CD8-positive, alpha-beta memory T cell (primary cell): Measurements from ENCODE around the gene TLE1. TPM values are rescaled to one million over a fixed set of nuclear protein-coding genes. Genes with fewer than 3 reads are reported as not detected.

Experiments used
- CTCF ChIA-PET: fragments of 350-600 bp; sonication (Branson Sonifier 250); formaldehyde crosslinking; loops from one replicate; lab custom pipeline; 2021; ENCODE audit warnings: antibody characterized with exemption; lab: Charles Lee
- POLR2A ChIA-PET: fragments of 350-600 bp; sonication (Branson Sonifier 250); formaldehyde crosslinking; loops from one replicate; lab custom pipeline; 2021; ENCODE audit warnings: antibody characterized with exemption; lab: Charles Lee
- DNase-seq, 5 donors: peaks; one replicate each; pipeline versions ENCODE4 v3.0.0 to v3.0.0-alpha.2; 2020 to 2022; ENCODE audit warnings: mixed read lengths in 1 of 5
- H3K27ac ChIP-seq: one replicate; pipeline ENCODE4 v1.7.0; 2013; ENCODE audit warnings: low read depth, mild to moderate bottlenecking, low read length, moderate library complexity
- H3K27me3 ChIP-seq: 2 replicates; pipeline ENCODE4 v1.7.0; 2013; ENCODE audit warnings: low read length, mild to moderate bottlenecking; ENCODE audit not compliant: insufficient read depth, poor library complexity, severe bottlenecking
- H3K36me3 ChIP-seq: 2 replicates; pipeline ENCODE4 v1.7.0; 2013; ENCODE audit warnings: mild to moderate bottlenecking, low read length, moderate library complexity; ENCODE audit not compliant: insufficient read depth
- H3K4me1 ChIP-seq: 2 replicates; pipeline ENCODE4 v1.7.0; 2013; ENCODE audit warnings: mild to moderate bottlenecking, low read length, moderate library complexity; ENCODE audit not compliant: insufficient read depth
- H3K4me3 ChIP-seq: 2 replicates; pipeline ENCODE4 v1.7.0; 2013; ENCODE audit warnings: mild to moderate bottlenecking, low read length
- H3K9me3 ChIP-seq: 2 replicates; pipeline ENCODE4 v1.7.0; 2013; ENCODE audit warnings: mild to moderate bottlenecking, low read length
- H3K27ac Mint-ChIP-seq, 8 donors: one replicate each; pipeline ENCODE4 v1.8.0; 2020 to 2021; ENCODE audit warnings: mixed read lengths in 8 of 8, mild to moderate bottlenecking in 6 of 8, inconsistent platforms in 3 of 8, moderate library complexity in 3 of 8
- H3K27me3 Mint-ChIP-seq, 2 donors: one replicate each; pipeline ENCODE4 v1.8.0; 2020 to 2021; ENCODE audit warnings: mixed read lengths in 2 of 2, mild to moderate bottlenecking in 1 of 2, moderate library complexity in 1 of 2
- H3K36me3 Mint-ChIP-seq, 3 donors: one replicate each; pipeline ENCODE4 v1.8.0; 2020 to 2021; ENCODE audit warnings: mixed read lengths in 3 of 3, inconsistent platforms in 1 of 3, mild to moderate bottlenecking in 1 of 3
- H3K4me1 Mint-ChIP-seq, 3 donors: one replicate each; pipeline ENCODE4 v1.8.0; 2020 to 2021; ENCODE audit warnings: mixed read lengths in 3 of 3, inconsistent platforms in 1 of 3, mild to moderate bottlenecking in 1 of 3
- H3K4me3 Mint-ChIP-seq, 7 donors: one replicate each; pipeline ENCODE4 v1.8.0; 2020 to 2021; ENCODE audit warnings: mixed read lengths in 7 of 7, mild to moderate bottlenecking in 6 of 7, moderate library complexity in 4 of 7, inconsistent platforms in 2 of 7
- H3K9me3 Mint-ChIP-seq, 5 donors: one replicate each; pipeline ENCODE4 v1.8.0; 2020 to 2022; ENCODE audit warnings: mixed read lengths in 5 of 5, mild to moderate bottlenecking in 3 of 5, moderate library complexity in 2 of 5, inconsistent platforms in 1 of 5
- polyA plus RNA-seq: library from polyadenylated mRNA; unstranded; fragments of 300-500 nt; fragmentation: Illumina TruSeq; gene quantifications from one replicate; pipeline ENCODE4 v1.2.3, GENCODE V29; 2021
- total RNA-seq, 2 experiments: library from RNA; stranded (reverse); gene quantifications; one replicate each; pipeline ENCODE4 v1.2.3, GENCODE V29; 2021

TLE1 gene
- total and polyA plus RNA-seq, 3 experiments from 2014 or later = 0.13 to 25.1 (median 0.33) TPM

DNA sequence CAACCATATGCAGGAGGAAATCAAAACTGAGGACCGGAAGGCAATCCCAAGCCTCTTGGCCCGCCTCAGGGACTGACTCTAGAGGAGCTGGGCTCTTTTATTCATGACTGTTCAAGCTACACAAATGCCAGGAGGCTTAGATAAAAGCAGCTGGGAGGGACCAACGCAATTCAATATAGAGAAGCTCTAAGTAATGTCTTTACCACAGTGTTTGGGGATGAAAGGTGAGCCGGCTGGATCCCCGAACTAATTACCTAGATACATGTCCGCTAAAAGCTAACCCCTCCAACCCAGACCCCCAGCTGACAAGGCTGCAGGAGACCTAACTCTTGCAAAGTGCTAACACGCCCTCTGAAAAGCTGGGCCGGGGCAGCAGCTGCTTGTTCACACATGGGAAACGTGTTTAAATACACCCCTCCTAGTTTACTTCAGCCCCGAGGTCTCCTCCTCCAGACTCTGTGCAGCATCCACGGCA is 67.5 kb downstream of the TLE1 start:
- Mint-ChIP-seq H3K27ac (no peak overlapping the region), H3K4me1 (peaks cover 0 to 13% (median 6%) of the 10 kb centered on the region in 3 donors), H3K4me3 (no peak overlapping the region), H3K9me3 (peaks cover 0 to 6% (median 0%) of the 10 kb centered on the region in 5 donors), H3K27me3 (no peaks in the 10 kb centered on the region), H3K36me3 (peaks cover 0 to 1% (median 0%) of the 10 kb centered on the region in 3 donors)
- Histone ChIP-seq H3K27me3 (no peaks in the 10 kb centered on the region), H3K36me3 (no peaks in the 10 kb centered on the region), H3K4me1 (no peaks in the 10 kb centered on the region), H3K4me3 (no peak overlapping the region), H3K27ac (no peak overlapping the region), H3K9me3 (no peaks in the 10 kb centered on the region)
- ChIA-PET CTCF (no interaction called here), POLR2A (no interaction called here)
- no peak for DNase-seq

DNA sequence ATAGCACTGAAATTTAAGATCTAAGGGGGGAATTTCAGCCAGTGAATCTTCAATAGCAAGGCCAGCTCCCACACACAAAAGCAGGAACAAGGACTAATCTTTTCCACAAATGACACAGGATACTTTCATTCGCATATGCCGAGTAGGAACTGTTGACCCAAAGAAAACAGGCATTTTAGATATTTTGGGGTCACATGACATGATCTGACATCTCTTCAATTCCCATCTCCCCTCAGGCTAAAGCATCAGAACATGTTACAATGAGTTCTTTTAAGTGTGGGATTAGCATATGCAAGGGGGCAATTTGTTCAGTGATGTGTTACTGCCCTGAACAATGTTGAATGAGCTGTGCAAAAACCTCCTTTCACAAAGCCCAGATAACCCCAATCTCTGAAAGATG is 68.2 kb downstream of the TLE1 start:
- no peak overlapping the region for H3K4me3 Mint-ChIP-seq
- no peaks in the 10 kb centered on the region for H3K27me3 Mint-ChIP-seq
- Histone ChIP-seq H3K9me3 (no peaks in the 10 kb centered on the region), H3K4me1 (no peaks in the 10 kb centered on the region), H3K4me3 (no peak overlapping the region), H3K27ac (no peak overlapping the region), H3K36me3 (no peaks in the 10 kb centered on the region), H3K27me3 (no peaks in the 10 kb centered on the region)
- peaks cover 0 to 13% (median 6%) of the 10 kb centered on the region in 3 donors for H3K4me1 Mint-ChIP-seq
- CTCF ChIA-PET = no interaction called here
- no peak for DNase-seq
- H3K9me3 Mint-ChIP-seq = peaks cover 0 to 6% (median 0%) of the 10 kb centered on the region in 5 donors
- no peak overlapping the region for H3K27ac Mint-ChIP-seq
- POLR2A ChIA-PET = no interaction called here
- H3K36me3 Mint-ChIP-seq = peaks cover 0 to 1% (median 0%) of the 10 kb centered on the region in 3 donors

DNA sequence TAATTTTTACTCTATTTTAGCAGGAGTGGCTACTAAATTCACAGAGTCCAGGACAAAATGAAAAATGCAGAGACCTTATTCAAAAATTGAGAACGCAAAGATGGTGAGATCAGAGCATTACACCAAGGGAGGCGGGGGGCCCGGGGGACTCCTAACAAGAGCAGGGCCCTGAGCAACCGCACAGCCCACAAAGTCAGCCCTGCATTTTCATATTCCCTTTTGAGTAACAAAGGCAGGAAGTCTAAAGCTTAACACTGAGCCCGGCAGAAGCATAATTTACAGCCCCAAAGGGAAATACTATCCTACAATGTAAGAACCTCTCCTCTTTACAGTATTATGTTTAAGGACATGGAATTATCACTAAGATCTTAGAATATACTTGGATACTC is 69.4 kb downstream of the TLE1 start:
- Histone ChIP-seq H3K4me3 (no peak overlapping the region), H3K4me1 (no peaks in the 10 kb centered on the region), H3K36me3 (no peaks in the 10 kb centered on the region), H3K27ac (no peak overlapping the region), H3K27me3 (no peaks in the 10 kb centered on the region), H3K9me3 (no peaks in the 10 kb centered on the region)
- H3K27ac Mint-ChIP-seq = peak overlapping the region in 5 of 8 donors; percentile 14 to 71 (median 19)
- peaks cover 0 to 1% (median 0%) of the 10 kb centered on the region in 3 donors for H3K36me3 Mint-ChIP-seq
- POLR2A ChIA-PET = no interaction called here
- no peaks in the 10 kb centered on the region for H3K27me3 Mint-ChIP-seq
- H3K9me3 Mint-ChIP-seq = peaks cover 0 to 10% (median 0%) of the 10 kb centered on the region in 5 donors
- DNase-seq = no peak
- peaks cover 0 to 13% (median 6%) of the 10 kb centered on the region in 3 donors for H3K4me1 Mint-ChIP-seq
- CTCF ChIA-PET = no interaction called here
- peak overlapping the region in 1 of 7 donors; percentile 26 for H3K4me3 Mint-ChIP-seq

DNA sequence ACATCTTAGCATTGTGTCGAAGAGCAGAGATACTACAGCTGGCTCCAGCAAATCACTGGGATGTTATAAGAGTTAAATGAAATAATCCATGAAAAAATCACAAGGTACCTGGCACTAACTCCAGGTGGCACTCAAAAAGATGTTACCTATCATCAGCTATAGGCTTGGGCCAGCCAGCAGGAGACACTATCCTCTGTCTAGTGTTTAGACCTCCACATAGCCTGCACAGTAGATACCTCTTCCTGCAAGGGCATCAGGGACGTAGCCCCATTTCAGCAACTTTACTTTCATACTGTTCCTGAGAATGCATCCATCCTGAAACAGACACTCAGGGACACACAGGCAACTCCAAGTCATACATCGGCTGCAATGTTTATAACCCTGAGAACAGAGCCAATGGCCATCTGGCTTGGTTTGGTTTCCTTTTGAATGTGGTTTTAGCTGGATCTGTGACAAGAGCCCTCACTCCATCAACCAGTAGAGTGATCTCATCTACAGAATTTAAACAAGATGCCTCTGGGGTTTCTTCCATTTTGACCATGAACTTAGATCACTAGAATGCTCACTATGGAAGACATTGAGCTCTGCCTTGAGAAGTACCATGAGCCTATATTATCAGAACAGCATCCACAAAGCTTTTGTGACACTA is 69.9 kb downstream of the TLE1 start:
- Histone ChIP-seq H3K4me1 (no peaks in the 10 kb centered on the region), H3K27ac (no peak overlapping the region), H3K36me3 (no peaks in the 10 kb centered on the region), H3K4me3 (no peak overlapping the region), H3K9me3 (no peaks in the 10 kb centered on the region), H3K27me3 (no peaks in the 10 kb centered on the region)
- DNase-seq = no peak
- POLR2A ChIA-PET = no interaction called here
- no peaks in the 10 kb centered on the region for H3K27me3 Mint-ChIP-seq
- peaks cover 0 to 13% (median 6%) of the 10 kb centered on the region in 3 donors for H3K4me1 Mint-ChIP-seq
- H3K27ac Mint-ChIP-seq = peak overlapping the region in 3 of 8 donors; percentile 14 to 29 (median 19)
- CTCF ChIA-PET = no interaction called here
- H3K36me3 Mint-ChIP-seq = peaks cover 0 to 1% (median 0%) of the 10 kb centered on the region in 3 donors
- H3K9me3 Mint-ChIP-seq = peaks cover 0 to 10% (median 0%) of the 10 kb centered on the region in 5 donors
- H3K4me3 Mint-ChIP-seq = peak overlapping the region in 1 of 7 donors; percentile 26

DNA sequence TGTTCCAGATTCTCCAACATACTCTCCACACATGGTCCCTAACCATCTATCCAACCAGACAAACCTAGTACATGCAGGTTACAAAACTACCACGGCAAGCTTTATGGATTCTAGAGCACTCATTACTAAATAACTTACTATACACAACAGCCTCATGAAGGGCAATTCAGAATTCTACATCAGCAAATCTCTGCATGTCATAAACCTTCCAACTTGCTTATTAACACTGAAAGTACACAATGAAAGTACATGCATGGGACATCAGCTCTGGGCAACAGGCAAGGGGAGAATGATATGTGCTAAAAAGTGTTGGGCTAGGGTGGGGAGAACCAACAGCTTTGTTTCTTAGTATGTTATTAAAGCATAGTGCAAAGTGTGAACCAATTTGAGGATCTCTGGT is 70.4 kb downstream of the TLE1 start:
- ChIA-PET CTCF (no interaction called here), POLR2A (no interaction called here)
- Mint-ChIP-seq H3K36me3 (peaks cover 0 to 1% (median 0%) of the 10 kb centered on the region in 3 donors), H3K4me1 (peaks cover 0 to 13% (median 6%) of the 10 kb centered on the region in 3 donors), H3K4me3 (no peak overlapping the region), H3K9me3 (peaks cover 0 to 10% (median 0%) of the 10 kb centered on the region in 5 donors), H3K27me3 (no peaks in the 10 kb centered on the region), H3K27ac (peak overlapping the region in 1 of 8 donors; percentile 11)
- Histone ChIP-seq H3K4me3 (no peak overlapping the region), H3K27ac (no peak overlapping the region), H3K9me3 (no peaks in the 10 kb centered on the region), H3K27me3 (no peaks in the 10 kb centered on the region), H3K4me1 (no peaks in the 10 kb centered on the region), H3K36me3 (no peaks in the 10 kb centered on the region)
- no peak for DNase-seq

DNA sequence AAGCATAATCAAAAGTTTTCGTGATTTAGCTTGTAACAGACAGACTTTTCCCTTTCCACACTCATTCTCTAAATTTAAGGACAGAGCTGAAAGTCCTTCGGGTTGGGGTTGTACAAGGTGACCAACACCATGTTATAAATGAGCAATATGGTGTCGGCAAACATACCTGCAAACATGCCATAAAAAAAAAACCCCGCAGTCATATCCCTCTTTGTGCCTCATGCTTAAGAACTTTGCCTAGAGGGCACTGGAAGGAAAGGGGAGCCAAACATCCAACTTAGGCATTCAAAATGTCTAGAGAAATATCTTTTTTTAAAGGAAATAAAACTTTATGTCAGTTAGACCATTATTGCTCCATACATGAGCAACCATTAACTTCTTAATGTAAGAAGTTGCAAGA is 73.2 kb downstream of the TLE1 start:
- no peaks in the 10 kb centered on the region for H3K4me1 ChIP-seq
- no peaks in the 10 kb centered on the region for H3K27me3 ChIP-seq
- H3K9me3 ChIP-seq = no peaks in the 10 kb centered on the region
- H3K27ac Mint-ChIP-seq = no peak overlapping the region
- H3K4me3 Mint-ChIP-seq = no peak overlapping the region
- no peaks in the 10 kb centered on the region for H3K27me3 Mint-ChIP-seq
- CTCF ChIA-PET = no interaction called here
- H3K4me1 Mint-ChIP-seq = peaks cover 0 to 13% (median 6%) of the 10 kb centered on the region in 3 donors
- peaks cover 0 to 3% (median 0%) of the 10 kb centered on the region in 3 donors for H3K36me3 Mint-ChIP-seq
- H3K36me3 ChIP-seq = no peaks in the 10 kb centered on the region
- H3K27ac ChIP-seq = no peak overlapping the region
- H3K9me3 Mint-ChIP-seq = peaks cover 0 to 8% (median 0%) of the 10 kb centered on the region in 5 donors
- POLR2A ChIA-PET = no interaction called here
- no peak for DNase-seq
- H3K4me3 ChIP-seq = no peak overlapping the region

DNA sequence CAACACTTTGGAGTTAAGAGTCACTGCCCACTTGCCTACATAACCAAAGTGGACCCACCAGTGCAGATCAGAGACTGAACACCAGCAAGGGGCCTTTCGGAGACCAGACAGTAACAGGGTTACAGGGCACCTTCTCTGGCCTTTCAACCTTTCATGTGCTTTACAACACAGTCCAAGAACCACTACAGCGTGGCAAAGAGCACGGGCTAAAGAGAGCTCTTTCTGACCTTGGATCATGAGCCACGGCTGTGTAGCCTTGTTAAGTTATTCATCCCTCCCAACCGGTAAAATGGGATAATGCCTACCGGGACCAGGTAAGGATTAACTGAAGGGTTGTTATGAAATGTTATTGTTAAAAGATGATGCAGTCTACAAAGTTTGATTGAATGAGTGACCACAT is 75.0 kb downstream of the TLE1 start:
- POLR2A ChIA-PET = no interaction called here
- H3K27me3 Mint-ChIP-seq = no peaks in the 10 kb centered on the region
- no peak overlapping the region for H3K4me3 ChIP-seq
- no peak for DNase-seq
- H3K27me3 ChIP-seq = no peaks in the 10 kb centered on the region
- H3K27ac Mint-ChIP-seq = no peak overlapping the region
- H3K36me3 Mint-ChIP-seq = peaks cover 0 to 4% (median 0%) of the 10 kb centered on the region in 3 donors
- no peaks in the 10 kb centered on the region for H3K36me3 ChIP-seq
- no peaks in the 10 kb centered on the region for H3K9me3 ChIP-seq
- H3K27ac ChIP-seq = no peak overlapping the region
- H3K4me3 Mint-ChIP-seq = no peak overlapping the region
- peaks cover 0 to 12% (median 9%) of the 10 kb centered on the region in 3 donors for H3K4me1 Mint-ChIP-seq
- H3K9me3 Mint-ChIP-seq = peaks cover 0 to 6% (median 0%) of the 10 kb centered on the region in 5 donors
- CTCF ChIA-PET = interaction anchor here (0.9 kb wide), 1 partner anchor 34 kb away, joined by 4 read pairs; no protein-coding TSS in a partner anchor
- no peaks in the 10 kb centered on the region for H3K4me1 ChIP-seq

DNA sequence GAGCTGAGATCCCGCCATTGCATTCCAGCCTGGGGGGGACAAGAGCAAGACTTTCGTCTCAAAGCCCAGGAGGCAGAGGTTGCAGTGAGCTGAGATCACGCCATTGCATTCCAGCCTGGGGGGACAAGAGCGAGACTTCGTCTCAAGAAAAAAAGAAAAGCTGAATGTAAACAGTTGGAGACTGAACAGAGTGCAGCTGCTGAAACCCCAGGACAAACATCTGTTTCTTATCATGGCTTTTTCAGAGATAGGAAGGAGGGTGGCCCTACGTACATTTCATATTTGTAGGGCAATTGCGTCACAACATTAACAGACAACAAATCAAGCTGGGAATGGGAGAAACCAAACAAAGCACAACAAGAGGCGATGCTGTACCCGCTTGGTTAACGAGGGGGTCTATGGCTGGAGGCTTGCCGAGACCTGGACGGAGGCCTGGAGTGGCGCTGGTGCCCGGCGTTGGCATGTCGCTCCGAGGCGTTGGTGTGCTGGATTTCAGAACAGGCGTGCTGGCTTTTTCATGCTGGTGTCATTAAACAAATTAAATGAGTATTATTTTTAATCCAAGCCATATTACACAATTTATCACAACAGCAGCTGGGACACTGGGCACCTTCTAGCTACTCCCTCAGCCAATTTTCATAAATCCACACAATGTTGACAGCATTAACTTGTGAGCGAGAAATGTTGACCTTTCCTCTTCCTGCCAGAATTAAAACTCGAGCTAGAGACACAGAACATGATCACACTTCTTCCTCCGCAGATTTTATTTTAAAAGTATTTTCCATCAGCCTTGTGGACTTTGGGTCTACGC is 76.1 kb downstream of the TLE1 start:
- Histone ChIP-seq H3K9me3 (no peaks in the 10 kb centered on the region), H3K4me3 (no peak overlapping the region), H3K27me3 (no peaks in the 10 kb centered on the region), H3K27ac (no peak overlapping the region), H3K4me1 (no peaks in the 10 kb centered on the region), H3K36me3 (no peaks in the 10 kb centered on the region)
- POLR2A ChIA-PET = no interaction called here
- peaks cover 0 to 6% (median 0%) of the 10 kb centered on the region in 5 donors for H3K9me3 Mint-ChIP-seq
- H3K27me3 Mint-ChIP-seq = no peaks in the 10 kb centered on the region
- H3K4me3 Mint-ChIP-seq = no peak overlapping the region
- H3K36me3 Mint-ChIP-seq = peaks cover 0 to 3% (median 0%) of the 10 kb centered on the region in 3 donors
- CTCF ChIA-PET = no interaction called here
- no peak overlapping the region for H3K27ac Mint-ChIP-seq
- DNase-seq = no peak
- H3K4me1 Mint-ChIP-seq = peaks cover 0 to 12% (median 9%) of the 10 kb centered on the region in 3 donors
